ENCODE measurements around the gene HSF2BP. TPM values are rescaled to one million over a fixed set of nuclear protein-coding genes. Genes with fewer than 3 reads are reported as not detected.

The HSF2BP gene
- polyA plus RNA-seq, 1 donor (not counting 4 experiments of a cell fraction or from before 2014, with no cell fraction given), result 6.1 TPM

DNA sequence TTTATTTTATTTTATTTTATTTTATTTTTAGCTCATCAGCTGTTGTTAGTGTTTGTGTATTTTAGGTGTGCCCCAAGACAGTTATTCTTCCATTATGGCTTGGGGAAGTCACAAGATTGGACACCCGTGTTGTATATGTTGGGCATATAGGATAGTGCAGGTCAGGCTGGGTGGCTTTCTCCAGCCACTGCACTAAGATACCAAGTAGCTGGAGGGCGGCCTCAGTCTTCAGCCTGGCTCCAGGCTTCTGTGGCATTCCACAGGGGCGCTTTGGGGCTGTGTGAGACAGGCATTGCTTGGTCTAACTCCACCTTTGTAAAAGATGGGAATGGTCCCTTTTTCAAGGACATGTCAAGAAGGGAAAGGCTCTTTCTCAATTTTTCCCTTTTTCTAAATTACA, 16.6 kb upstream of the HSF2BP start:
- no peak overlapping the region for H2AFZ ChIP-seq (ENCODE audit: control insufficient read depth, low read length)
- FAIRE-seq, result no peak
- H3K9me1 ChIP-seq (ENCODE audit: control insufficient read depth, extremely low read depth, insufficient read depth, low read length), result no peaks in the 10 kb centered on the region
- H3K9me3 ChIP-seq (ENCODE audit: control insufficient read depth, low read depth, low read length), result no peaks in the 10 kb centered on the region
- H3K36me3 ChIP-seq (ENCODE audit: control insufficient read depth in 2 of 2, extremely low read depth in 1 of 2, insufficient read depth in 2 of 2, low read length in 2 of 2), result peaks cover 27 to 29% of the 10 kb centered on the region in 2 experiments
- H3K27me3 ChIP-seq (ENCODE audit: control insufficient read depth, extremely low read depth, insufficient read depth, low read length), result no peaks in the 10 kb centered on the region
- H3K4me2 ChIP-seq (ENCODE audit: control insufficient read depth, extremely low read depth, insufficient read depth, low read depth, low read length), result no peak overlapping the region
- H3K9ac ChIP-seq (ENCODE audit: control insufficient read depth, extremely low read depth, insufficient read depth, low read length), result no peak overlapping the region
- TF ChIP-seq EZH2 (IDR thresholded peaks at IDR 0.05; ENCODE audit: low read length), result no peak
- TF ChIP-seq, protein P1, sequence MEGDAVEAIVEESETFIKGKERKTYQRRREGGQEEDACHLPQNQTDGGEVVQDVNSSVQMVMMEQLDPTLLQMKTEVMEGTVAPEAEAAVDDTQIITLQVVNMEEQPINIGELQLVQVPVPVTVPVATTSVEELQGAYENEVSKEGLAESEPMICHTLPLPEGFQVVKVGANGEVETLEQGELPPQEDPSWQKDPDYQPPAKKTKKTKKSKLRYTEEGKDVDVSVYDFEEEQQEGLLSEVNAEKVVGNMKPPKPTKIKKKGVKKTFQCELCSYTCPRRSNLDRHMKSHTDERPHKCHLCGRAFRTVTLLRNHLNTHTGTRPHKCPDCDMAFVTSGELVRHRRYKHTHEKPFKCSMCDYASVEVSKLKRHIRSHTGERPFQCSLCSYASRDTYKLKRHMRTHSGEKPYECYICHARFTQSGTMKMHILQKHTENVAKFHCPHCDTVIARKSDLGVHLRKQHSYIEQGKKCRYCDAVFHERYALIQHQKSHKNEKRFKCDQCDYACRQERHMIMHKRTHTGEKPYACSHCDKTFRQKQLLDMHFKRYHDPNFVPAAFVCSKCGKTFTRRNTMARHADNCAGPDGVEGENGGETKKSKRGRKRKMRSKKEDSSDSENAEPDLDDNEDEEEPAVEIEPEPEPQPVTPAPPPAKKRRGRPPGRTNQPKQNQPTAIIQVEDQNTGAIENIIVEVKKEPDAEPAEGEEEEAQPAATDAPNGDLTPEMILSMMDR (optimal IDR thresholded peaks at IDR 0.05 in 1 of 3, IDR thresholded peaks at IDR 0.05 in 1 of 3, conservative IDR thresholded peaks at IDR 0.05 in 1 of 3; ENCODE audit: extremely low read depth in 1 of 3, insufficient read depth in 2 of 3, low read length in 3 of 3), result no peak
- dilution Hi-C loops (cut with MboI; ENCODE audit: extremely low pct_ligation_motif_present, low sequenced_read_pairs), result no loop called here
- H3K79me2 ChIP-seq (ENCODE audit: control insufficient read depth, insufficient read depth, low read length), result peaks cover 5% of the 10 kb centered on the region
- DNase-seq (ENCODE audit: low read depth, low spot score), result no peak
- no peaks in the 10 kb centered on the region for H3K4me1 ChIP-seq (ENCODE audit: control insufficient read depth, extremely low read depth, insufficient read depth, low read length)
- no peak overlapping the region for H3K27ac ChIP-seq (ENCODE audit: control insufficient read depth, insufficient read depth, low read length)
- H4K20me1 ChIP-seq (ENCODE audit: control insufficient read depth, extremely low read depth, insufficient read depth, low read length), result no peaks in the 10 kb centered on the region
- H3K4me3 ChIP-seq (ENCODE audit: control insufficient read depth in 2 of 3, extremely low read depth in 1 of 3, insufficient read depth in 2 of 3, low read depth in 1 of 3, low read length in 3 of 3), result no peak overlapping the region

DNA sequence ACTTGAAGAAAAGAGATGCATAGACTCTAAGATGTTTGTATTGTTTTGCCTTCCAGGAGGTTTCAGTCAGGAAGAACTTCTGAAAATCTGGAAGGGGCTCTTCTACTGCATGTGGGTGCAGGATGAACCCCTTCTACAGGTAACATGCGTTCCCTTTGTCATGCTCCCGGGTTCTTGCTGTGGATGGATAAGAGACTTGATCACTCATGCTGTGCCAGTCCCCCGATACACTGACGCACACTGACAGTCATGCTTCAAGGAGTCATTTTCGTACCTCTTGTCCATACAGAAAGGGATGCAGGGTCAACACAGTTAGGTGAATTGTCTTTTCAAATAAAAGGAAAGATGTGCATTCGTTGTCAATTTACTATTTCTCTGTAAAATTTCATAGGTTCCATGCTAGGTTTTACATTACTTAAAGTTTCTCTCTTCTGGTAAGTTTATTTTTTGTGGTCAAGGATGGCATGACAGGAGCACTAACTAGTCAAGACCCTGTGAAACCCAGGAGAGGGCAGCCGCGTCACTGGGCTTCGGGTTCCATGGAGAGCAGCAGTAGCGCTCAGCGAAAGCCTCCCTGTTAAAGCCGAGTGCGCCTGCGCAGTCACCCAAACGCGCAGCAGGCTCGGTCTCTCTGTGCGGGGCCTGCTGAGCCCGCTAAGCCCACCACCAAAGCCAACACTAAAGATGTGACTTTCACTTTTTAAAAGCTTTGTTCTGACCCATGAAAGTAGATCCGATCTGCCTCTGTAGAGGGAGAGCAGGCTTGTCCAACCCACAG, 10.7 kb upstream of the HSF2BP start:
- Histone ChIP-seq H4K20me1 (ENCODE audit: control insufficient read depth, extremely low read depth, insufficient read depth, low read length) (no peaks in the 10 kb centered on the region), H3K4me2 (ENCODE audit: control insufficient read depth, extremely low read depth, insufficient read depth, low read depth, low read length) (no peak overlapping the region), H3K4me3 (ENCODE audit: control insufficient read depth in 2 of 3, extremely low read depth in 1 of 3, insufficient read depth in 2 of 3, low read depth in 1 of 3, low read length in 3 of 3) (no peak overlapping the region), H3K27me3 (ENCODE audit: control insufficient read depth, extremely low read depth, insufficient read depth, low read length) (no peaks in the 10 kb centered on the region), H3K4me1 (ENCODE audit: control insufficient read depth, extremely low read depth, insufficient read depth, low read length) (no peaks in the 10 kb centered on the region), H3K9me3 (ENCODE audit: control insufficient read depth, low read depth, low read length) (no peaks in the 10 kb centered on the region), H2AFZ (ENCODE audit: control insufficient read depth, low read length) (no peak overlapping the region), H3K9ac (ENCODE audit: control insufficient read depth, extremely low read depth, insufficient read depth, low read length) (no peak overlapping the region), H3K79me2 (ENCODE audit: control insufficient read depth, insufficient read depth, low read length) (peaks cover 47% of the 10 kb centered on the region), H3K36me3 (ENCODE audit: control insufficient read depth in 2 of 2, extremely low read depth in 1 of 2, insufficient read depth in 2 of 2, low read length in 2 of 2) (peaks cover 16 to 26% of the 10 kb centered on the region in 2 experiments), H3K27ac (ENCODE audit: control insufficient read depth, insufficient read depth, low read length) (no peak overlapping the region), H3K9me1 (ENCODE audit: control insufficient read depth, extremely low read depth, insufficient read depth, low read length) (no peaks in the 10 kb centered on the region)
- TF ChIP-seq, protein P1 (optimal IDR thresholded peaks at IDR 0.05 in 1 of 3, IDR thresholded peaks at IDR 0.05 in 1 of 3, conservative IDR thresholded peaks at IDR 0.05 in 1 of 3; ENCODE audit: extremely low read depth in 1 of 3, insufficient read depth in 2 of 3, low read length in 3 of 3), result no peak
- TF ChIP-seq EZH2 (IDR thresholded peaks at IDR 0.05; ENCODE audit: low read length), result no peak
- dilution Hi-C loops (cut with MboI; ENCODE audit: extremely low pct_ligation_motif_present, low sequenced_read_pairs), result no loop called here
- DNase-seq (ENCODE audit: low read depth, low spot score) (no peak), FAIRE-seq (no peak)
